ENCODE results near the gene MUC5AC.
"Not testable (repeated sequence)": the region's sequence is repeated elsewhere in the genome, so short reads cannot be mapped to it uniquely, and the experiment has no call there.

The MUC5AC gene

DNA sequence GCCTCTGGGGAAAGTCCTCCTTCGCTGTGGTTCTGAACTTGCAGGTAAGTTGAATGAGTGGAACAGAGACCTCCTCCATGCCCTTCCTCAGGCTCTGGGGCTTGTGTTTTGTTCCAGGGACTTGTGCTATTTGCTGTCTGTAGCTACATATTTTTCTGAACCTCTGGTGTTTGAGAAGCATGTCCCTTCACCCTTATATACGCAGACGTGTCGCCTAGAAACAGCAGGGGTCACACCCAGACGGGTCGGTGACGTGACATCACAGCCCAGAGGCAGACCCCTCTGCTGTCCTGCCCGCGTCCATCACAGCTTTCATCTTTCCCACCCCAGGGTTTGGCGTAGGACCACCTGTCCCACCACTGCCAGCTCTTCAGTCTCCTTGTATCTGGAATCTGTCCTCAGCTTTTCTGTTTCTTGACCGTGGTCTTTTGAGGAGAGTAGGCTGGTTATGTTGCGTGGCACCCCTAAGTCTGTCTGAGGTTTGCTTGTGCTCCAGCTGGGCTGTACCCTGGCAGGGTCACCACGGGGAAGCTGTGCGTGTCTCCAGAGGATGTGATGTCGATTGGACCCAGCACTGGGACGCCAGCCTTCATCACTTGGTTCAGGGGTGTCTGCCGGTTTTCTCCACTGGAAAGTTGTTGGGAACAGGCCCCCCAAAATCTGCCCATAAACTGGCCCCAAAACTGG is 51.8 kb downstream of the MUC5AC start:
- DNase-seq: no peak

DNA sequence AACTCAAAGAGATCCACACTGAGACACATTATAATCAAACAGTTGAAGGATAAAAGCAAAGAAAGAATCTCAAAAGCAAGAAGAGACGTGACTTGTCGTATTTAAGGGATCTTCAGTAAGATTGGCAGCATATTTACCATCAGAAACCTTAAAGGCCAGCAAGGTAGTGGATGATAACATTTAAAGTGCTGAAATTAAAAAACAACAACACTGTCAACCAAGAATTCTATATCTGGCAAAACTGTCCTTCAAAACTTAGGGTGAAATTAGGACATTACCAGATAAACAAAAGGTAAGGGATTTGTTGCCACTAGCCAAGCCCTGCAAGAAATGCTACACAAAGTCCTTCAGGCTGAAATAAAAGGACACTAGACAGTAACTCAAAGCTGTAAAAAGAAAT is 54.1 kb downstream of the MUC5AC start:
- no peak for DNase-seq

DNA sequence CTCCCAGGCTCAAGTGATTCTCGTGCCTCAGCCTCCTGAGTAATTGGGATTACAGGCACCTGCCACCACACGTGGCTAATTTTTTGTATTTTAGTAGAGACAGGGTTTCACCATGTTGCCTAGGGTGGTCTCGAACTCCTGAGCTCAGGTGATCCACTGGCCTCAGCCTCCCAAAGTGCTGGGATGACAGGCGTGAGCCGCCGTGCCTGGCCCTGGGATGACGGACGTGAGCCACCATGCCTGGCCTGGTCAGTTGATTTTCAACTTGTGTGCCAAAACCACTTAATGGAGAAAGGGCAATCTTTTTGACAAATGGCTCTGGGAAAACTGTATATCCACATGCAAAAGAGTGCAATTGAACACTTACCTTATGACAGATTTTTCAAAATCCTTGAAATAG is 58.1 kb downstream of the MUC5AC start:
- DNase-seq: not testable (repeated sequence)

DNA sequence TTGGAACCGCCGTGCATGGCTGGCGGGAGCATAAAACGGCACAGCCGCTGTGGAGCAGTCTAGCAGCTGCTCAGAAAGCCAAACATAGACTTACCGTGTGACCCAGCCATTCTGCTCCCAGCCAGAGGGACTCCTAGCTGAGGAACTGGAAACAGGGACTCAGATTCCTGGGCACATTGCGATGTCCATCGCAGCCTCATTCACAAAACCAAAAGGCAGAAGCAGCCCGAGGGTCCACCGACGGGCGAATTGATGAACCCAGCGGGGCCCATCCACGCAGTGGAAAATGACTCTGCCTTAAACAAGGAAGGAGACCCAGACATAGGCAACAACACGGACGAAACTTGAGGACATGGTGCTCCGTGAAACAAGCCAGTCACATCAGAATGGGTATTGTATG is 59.4 kb downstream of the MUC5AC start:
- DNase-seq: no peak

DNA sequence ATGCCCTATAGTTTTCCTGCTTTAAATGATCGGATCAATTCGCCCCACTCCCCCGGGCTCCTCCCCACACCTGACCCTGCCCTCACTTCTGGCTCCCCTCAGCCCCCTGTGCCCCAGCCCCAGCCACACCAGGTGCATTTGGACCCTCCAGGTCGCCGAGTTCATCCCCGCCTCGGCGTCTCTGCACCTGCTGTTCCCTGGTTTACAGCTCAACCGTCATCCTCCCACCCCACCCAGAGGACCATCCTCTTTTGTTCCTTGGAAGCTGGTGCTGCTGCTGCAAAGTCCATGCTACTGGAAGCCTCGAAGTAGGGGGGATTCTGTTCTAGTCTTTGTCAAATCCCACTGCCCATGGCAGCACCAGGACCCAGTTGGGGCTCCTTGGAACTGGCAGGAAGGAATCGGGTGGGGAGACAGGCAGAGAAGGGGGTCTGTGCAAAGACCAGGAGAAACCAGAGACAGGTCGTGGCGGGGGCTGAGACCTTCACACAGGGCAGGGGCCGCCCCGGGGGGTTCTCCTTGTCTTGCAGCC is 60.6 kb downstream of the MUC5AC start:
- no peak for DNase-seq

DNA sequence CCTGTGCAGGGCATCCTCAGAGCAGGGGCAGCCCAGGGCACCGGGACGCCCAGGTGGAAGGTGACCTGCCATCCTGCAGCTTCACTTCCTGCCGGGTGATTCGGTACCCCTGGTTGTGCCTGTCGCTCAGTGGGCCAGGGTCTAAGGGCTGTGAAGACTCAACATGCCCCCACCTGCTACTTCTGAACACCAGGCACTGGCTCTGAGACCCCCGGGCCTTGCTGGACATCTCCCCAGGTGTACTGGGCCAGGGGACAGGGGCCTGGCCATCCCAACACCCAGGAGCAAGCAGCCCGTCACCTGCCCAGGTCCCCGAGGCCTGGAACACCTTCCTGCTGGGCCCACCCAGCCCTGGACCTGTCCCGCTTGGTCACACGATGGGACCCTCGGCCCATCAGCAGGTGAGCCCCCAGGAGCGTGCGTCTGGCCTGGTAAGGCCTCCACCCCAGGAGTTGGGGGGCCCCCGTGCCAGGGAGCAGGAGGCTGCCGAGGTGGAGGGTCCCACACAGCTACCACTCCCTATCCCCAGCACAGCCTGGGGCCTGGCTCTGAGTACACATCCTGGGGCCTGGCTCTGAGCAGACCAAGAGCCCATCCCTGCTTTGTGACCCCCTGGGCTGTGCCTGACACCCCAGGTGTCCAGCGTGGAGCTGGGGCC is 61.2 kb downstream of the MUC5AC start:
- no peak for DNase-seq

DNA sequence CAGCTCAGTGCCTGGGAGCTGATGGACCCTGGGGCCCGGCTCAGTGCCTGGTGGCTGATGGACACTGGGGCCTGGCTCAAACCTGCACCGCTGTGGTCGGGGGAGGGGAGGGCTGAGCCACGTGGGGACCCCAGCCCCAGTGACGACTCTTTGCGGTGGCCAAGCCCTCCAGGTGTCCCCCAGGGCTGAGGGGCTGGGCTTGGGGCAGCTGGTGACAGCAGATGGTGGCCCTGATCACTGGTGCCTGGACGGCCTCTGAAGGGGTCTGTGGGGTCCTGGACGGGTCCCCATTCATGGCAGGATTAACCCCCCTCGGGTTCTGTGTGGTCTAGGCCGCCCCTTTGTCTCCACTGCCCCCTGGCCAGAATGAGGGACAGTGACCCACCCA is 61.7 kb downstream of the MUC5AC start:
- no peak for DNase-seq

DNA sequence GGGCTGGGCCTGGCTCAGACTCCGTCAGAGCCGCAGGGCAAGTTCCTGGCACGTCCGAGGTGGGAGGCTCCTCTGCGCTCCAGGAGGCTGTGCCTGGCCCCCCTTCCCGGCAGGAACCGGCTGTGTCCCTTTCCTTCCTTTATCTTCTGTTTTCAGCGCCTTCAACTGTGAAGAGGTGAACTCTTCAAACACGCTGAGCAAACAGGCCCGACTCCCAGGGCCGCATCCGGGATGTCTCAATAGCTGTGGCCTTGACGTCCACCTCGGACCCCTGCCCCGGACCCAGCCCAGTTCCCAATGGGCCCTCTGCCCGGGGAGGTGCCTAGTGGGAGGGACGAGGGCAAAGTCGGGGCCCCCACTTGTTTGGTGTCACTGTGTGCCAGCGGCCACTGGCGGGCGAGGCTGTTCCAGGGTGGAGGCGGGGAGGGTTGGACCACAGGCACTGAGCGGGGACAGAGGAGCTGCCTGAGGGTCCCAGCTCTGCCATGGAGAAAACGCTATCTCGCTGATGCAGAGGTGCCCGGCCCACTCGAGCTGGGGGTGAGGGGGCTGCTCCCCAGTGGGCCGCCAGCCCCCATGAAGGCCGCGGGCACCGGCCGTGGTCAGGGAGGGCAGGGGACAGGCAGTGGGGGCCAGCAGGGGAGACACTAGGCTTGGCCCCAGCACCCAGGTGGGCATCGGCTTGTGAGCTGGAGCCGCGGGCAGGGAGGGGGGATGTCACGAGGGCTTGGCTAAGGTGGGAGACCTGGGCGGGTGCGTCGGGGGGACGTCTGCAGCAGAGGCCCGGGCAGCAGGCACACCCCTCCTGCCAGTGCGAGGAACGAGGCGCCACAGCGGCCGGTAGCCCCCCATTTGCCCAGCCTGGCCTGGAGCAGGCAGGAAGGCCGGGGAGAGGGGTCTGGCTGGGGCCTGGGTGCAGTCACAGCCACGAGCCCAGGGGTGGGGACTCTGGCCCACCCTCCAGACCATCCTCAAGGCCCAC is 62.4 kb downstream of the MUC5AC start:
- DNase-seq: no peak

DNA sequence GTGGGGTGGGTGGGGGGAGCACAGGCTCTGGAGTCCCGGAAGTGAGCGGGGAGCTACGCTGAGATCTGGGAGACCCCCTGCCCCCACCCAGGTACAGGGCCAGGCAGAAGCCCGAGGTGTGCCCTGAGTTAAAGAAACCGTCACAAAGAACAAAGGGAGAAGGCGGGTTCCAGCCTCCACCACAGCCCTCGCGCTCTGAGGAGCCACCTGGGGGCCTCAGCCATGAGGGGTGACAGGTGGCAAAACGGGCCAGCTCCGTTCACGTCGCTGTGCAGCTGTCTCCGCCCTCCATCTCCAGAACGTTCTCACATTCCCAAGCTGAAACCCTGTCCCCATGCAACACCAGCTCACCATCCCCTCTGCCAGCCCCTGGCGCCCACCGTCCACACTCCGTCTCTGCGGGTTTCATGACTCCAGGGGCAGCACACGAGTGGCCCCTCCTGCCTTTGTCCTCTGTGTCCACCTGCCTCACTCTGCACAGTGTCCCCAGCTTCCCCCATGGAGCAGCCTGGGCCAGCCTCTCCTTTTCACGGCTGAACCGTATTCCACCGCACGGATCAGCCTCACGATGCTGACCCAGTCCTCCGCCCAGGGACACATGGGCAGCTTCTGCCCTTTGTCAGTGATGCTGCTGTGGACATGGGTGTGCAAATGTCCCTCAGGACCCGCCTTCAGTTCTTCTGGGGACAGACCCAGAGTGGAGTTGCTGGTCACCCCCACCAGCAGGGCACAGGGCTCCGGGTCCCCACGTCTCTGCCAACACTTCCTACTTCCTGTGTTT is 63.4 kb downstream of the MUC5AC start:
- DNase-seq: no peak

DNA sequence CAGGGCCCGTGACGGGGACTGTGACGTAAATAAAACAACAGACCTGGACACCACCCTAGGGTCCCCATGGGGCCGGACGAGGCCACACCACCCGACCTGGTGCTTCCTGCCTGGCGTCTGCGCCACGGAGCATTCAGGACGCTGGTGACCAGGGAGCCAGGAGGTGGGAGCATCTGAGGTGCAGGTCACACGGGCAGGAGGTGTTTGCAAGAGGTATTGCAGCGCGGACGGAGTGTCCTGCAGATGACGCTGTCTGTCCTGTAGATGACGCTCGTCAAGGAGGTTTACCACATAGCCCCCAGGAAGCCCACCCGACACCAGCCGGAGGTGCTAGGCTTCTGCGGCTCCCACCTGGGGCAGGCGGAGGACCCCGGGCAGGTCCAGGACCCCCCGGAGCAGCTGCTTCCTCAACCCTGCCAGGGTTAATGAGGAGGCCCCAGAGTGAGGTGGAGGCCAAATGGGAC is 64.1 kb downstream of the MUC5AC start:
- no peak for DNase-seq

DNA sequence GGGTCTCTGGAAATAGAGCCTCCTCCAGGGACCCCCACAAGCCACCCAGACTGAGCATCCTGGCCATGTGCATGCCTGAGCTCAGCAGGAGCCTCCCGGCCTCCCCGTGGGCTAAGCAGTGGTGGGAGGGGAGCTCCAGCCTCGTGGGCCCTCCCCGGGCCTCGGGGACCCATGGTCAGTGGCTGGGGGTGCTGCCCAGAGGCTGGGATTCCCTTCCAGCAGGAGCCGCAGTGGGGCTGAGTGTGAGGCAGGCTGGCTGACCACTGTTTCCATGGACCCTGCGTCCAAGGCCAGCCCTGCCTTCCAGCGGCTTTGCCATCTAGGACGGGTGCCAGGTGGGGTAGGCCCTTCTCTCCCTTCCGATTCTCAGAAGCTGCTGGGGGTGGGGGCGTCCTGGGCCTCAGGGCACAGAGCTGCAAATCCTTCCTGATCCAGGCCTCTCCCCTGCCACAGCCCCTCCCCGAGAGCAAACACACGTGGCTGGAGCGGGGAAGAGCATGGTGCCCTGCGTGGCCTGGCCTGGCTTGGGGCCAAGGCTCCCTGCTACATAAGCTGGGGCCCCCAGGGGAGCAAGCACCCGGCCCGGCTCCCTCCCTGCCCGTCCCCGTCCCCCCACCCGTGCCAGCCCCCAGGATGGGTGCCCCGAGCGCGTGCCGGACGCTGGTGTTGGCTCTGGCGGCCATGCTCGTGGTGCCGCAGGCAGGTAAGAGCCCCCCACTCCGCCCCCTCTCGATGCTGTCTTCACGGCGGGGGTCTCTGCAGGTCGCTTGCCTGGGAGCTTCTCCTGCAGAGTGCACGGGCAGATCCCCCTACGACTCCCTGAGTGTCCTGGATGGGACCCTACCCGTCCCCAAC is 65.0 kb downstream of the MUC5AC start, which contains the start of gene MUC5B:
Gene MUC5B, plus strand, starts transcription at position 576 of the 855 bp plus-strand sequence. Its CDS starts 58 bp downstream, at position 634.
- no peak for DNase-seq

DNA sequence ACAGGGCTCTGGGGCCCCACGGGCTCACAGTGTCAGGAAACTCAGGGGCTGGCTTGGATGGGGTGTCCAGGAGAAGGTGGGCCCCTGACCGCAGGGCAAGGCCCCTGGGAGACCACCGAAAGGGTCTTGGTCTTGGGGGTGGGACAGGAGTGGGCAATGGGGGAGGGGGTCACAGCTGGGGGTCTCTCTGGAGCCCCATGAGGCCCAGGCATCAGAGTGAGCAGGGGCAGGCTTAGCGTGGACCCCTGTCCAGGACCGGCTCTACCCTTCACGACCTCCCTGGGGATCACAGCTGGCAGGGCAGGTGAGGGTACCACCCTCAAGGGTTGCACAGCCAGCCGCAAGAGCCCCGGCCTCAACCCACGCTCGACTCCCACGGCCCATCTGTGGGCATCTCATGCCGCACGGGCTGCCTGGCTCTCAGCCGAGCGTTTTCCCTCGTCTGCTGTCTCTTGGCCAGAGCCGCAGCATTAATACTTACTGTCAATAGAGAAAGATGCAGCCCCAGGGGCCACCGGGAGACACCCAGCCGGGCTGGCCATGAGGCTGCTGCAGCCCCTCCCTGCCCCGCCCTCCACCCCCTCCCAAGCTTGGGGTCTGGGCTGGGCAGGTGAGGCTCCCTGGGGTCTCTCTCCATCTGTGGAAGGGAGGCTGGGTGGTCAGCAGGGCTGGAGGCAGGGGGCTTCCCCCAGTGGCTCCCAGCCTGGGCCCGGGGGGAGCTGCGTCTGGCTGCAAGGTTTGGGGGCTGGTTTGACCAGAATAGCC is 65.8 kb downstream of the MUC5AC start:
- no peak for DNase-seq

DNA sequence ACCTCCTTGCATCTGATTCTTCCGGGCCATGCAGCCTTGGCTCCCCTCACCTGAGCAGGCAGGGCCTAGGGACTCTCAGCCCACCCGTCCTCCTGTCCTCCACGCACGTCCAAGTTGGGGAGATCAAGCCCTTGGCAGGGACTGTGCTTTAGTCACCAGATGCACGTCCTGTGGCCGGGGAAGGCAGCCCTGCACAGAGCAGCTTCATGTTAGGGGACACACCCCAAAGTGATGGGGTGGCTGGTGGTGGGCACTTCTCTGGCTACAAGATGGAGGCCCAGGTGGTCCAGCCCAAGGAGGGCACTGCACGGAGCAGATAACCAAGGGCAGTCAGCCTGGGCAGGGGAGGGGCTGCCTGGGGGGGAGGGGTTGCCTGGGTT is 66.3 kb downstream of the MUC5AC start:
- DNase-seq: no peak

DNA sequence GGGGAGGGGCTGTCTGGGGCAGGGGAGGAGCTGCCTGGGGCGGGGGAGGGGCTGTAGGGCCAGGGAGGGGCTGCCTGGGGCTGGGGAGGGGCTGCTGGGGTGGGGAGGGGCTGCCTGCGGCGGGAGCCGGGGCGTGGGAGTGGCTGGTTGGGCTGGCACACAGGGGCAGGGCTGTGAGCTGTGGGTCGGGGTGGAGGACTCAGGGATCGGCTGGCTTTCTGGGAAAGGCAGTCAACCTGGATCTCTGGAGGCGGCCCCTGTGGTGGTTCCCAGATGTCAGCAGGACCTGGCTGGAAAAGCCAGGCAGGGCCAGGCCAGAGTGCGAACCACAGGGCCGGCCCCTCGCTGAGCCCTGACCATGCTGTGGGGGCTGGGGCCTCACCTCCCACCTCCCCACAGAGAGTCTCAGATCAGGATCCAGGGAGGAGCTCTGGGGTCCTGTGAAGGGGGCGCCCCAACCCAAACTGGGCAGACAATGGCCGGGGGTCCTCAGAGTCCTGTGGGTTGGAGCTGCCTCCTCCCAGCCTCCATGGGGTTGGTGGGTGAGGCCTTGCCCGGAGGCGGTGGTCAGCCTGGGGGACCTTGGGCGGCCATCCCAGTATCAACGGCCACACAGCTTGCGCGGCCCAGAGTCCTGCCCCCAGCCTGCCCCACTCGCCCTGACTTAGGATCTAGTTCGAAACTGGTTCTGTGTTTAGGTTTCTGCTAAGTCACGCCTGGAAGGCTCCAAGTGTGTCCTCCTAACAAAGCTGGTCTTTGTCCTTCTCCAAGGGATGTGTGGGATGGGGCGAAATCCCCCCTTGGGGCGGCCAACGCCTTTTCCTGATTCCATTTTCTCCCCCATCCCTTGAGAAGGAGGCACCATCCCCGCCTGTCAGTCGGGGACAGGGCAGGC is 67.0 kb downstream of the MUC5AC start:
- DNase-seq: no peak

DNA sequence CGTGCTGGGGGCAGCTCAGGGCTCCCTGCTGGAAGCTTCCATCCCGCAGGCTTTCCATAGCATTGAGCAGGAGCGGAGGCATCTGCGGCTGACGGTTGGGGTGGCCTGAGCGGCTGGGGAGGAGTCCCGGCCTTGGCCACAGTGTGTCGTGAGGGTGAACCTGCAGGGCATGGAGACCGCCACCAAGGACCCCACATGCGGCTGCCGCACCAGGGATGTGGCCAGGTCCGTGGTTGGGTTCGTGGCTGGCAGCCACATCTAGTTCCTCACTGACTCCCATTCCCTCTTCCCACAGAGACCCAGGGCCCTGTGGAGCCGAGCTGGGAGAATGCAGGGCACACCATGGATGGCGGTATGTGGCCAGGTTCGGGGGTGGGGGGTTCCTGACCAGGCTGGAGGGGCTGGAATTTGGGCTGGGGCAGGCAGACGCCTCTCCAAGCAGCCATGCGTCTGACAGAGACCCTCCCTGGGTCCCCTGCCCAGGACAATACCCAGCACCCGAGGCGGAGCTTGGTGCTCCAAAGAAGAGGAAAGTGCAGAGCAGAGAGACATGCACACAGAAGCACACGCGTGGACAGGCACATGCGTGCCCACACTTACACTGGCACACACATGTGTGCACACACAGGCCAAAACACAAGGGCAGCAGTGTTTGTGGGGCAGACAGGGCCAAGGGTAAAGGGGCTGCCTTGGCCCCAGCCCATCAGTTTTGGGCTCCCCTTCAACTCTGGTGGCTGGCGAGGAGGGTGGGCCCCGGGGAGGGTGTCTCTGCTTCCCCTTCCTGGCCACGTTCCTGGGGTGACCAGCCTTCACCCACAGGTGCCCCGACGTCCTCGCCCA is 67.9 kb downstream of the MUC5AC start:
- DNase-seq: no peak

DNA sequence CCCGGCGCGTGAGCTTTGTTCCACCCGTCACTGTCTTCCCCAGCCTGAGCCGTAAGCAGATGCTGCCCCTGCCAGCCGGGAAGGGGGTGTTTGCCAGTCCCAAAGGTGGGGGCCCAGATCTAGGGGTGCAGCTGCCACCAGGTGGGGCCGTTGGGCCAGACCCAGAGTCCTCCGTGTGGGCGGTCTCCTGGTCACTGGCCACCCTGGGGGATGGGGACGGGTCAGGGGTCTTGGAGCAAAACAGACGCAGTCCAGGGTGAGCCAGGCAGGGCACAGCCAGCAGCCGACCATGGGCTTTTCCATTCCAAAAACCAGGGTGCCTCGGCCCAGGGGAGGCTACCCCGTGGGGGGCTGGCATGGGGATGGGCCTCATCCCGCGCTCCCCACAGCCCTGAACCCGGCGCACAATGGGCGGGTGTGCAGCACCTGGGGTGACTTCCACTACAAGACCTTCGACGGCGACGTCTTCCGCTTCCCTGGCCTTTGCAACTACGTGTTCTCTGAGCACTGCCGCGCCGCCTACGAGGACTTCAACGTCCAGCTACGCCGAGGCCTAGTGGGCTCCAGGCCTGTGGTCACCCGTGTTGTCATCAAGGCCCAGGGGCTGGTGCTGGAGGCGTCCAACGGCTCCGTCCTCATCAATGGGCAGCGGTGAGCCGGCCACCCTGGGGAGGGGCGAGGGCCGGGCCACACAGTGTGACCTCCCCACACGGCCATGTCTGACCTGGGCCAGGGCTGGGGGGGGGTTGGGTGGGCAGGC is 68.7 kb downstream of the MUC5AC start:
- no peak for DNase-seq

DNA sequence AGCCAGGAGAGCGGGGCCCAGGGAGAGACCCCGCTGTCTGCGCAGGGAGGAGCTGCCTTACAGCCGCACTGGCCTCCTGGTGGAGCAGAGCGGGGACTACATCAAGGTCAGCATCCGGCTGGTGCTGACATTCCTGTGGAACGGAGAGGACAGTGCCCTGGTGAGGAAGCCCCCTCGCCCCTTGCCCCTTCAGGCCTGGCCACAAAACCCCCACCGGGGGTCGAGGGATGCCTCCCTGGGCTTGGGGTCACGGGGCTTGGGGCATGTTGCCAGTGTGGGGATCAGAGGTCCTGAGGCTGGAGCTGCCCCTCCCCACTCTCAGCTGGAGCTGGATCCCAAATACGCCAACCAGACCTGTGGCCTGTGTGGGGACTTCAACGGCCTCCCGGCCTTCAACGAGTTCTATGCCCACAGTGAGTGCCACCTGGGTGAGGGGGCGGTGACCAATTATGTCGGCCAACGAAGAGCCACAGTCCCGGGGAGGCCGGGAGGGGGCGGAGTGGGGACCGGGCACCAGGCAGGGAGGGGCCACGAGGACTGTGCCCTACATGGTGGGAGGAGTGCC is 69.3 kb downstream of the MUC5AC start:
- no peak for DNase-seq

Measured in activated CD4-positive, alpha-beta T cell treated with anti-CD3 and anti-CD28 coated beads for 1 hour (primary cell).